Endothelial cell (in vitro differentiated cells): Measurements from ENCODE around the gene TTC33. TPM values are rescaled to one million over a fixed set of nuclear protein-coding genes. Genes with fewer than 3 reads are reported as not detected.

Source experiments
- DNase-seq: peaks from one replicate; pipeline ENCODE4 v3.0.0; 2021; ENCODE audit warnings: low spot score
- H3K27ac Mint-ChIP-seq: one replicate; pipeline ENCODE4 v1.8.0; 2021; ENCODE audit warnings: mixed read lengths, inconsistent platforms; ENCODE audit not compliant: unreplicated experiment
- H3K27me3 Mint-ChIP-seq: one replicate; pipeline ENCODE4 v1.8.0; 2021; ENCODE audit warnings: mild to moderate bottlenecking, moderate library complexity, mixed read lengths, inconsistent platforms; ENCODE audit not compliant: unreplicated experiment
- H3K36me3 Mint-ChIP-seq: one replicate; pipeline ENCODE4 v1.8.0; 2021; ENCODE audit warnings: mild to moderate bottlenecking, low read depth, mixed read lengths, inconsistent platforms; ENCODE audit not compliant: unreplicated experiment
- H3K4me1 Mint-ChIP-seq: one replicate; pipeline ENCODE4 v1.8.0; 2021; ENCODE audit warnings: mild to moderate bottlenecking, mixed read lengths, inconsistent platforms; ENCODE audit not compliant: unreplicated experiment
- H3K4me3 Mint-ChIP-seq: one replicate; pipeline ENCODE4 v1.8.0; 2021; ENCODE audit warnings: mild to moderate bottlenecking, mixed read lengths, inconsistent platforms; ENCODE audit not compliant: unreplicated experiment
- H3K9me3 Mint-ChIP-seq: one replicate; pipeline ENCODE4 v1.8.0; 2021; ENCODE audit warnings: mixed read lengths, inconsistent platforms; ENCODE audit not compliant: unreplicated experiment
- CTCF ChIP-seq: fragments of 200-600 bp; sonication (generic); IDR thresholded peaks from one replicate; pipeline ENCODE4 v1.5.0; 2021; ENCODE audit warnings: antibody characterized with exemption; ENCODE audit not compliant: unreplicated experiment
- total RNA-seq: library from RNA; stranded (reverse); fragmentation: NEBNext Ultra II Directional; extraction: Animal tissue kit (Norgen Biotek cat#: 25700); gene quantifications from one replicate; pipeline ENCODE4 v1.2.1, GENCODE V29; 2021; ENCODE audit not compliant: unreplicated experiment

The TTC33 gene
- total RNA-seq, 1 donor from 2014 or later, result 8.6 TPM

- no peak overlapping the region for H3K4me3 Mint-ChIP-seq
- H3K9me3 Mint-ChIP-seq, result no peaks in the 10 kb centered on the region
- H3K27me3 Mint-ChIP-seq, result no peaks in the 10 kb centered on the region
Observed at GRCh38 chr5:40587376-40587775, 168.4 kb downstream of the TTC33 start.

GRCh38 chr5:40585537-40586267 is 170.1 kb downstream of the TTC33 start:
- no peaks in the 10 kb centered on the region for H3K9me3 Mint-ChIP-seq
- H3K4me1 Mint-ChIP-seq, result no peaks in the 10 kb centered on the region
- no peaks in the 10 kb centered on the region for H3K27me3 Mint-ChIP-seq
- no peak overlapping the region for H3K27ac Mint-ChIP-seq
- TF ChIP-seq CTCF, result no peak
- DNase-seq, result no peak
- no peak overlapping the region for H3K4me3 Mint-ChIP-seq
- no peaks in the 10 kb centered on the region for H3K36me3 Mint-ChIP-seq

More at GRCh38 chr5:40587376-40587775, 168.4 kb downstream of the TTC33 start:
- DNase-seq, result no peak
- Mint-ChIP-seq H3K27ac (no peak overlapping the region), H3K36me3 (no peaks in the 10 kb centered on the region), H3K4me1 (no peaks in the 10 kb centered on the region)
- TF ChIP-seq CTCF, result no peak

- DNase-seq, result no peak
- H3K36me3 Mint-ChIP-seq, result no peaks in the 10 kb centered on the region
- no peaks in the 10 kb centered on the region for H3K27me3 Mint-ChIP-seq
- no peaks in the 10 kb centered on the region for H3K9me3 Mint-ChIP-seq
- no peak overlapping the region for H3K4me3 Mint-ChIP-seq
- TF ChIP-seq CTCF, result no peak
- no peaks in the 10 kb centered on the region for H3K4me1 Mint-ChIP-seq
- H3K27ac Mint-ChIP-seq, result no peak overlapping the region
Observed at GRCh38 chr5:40584054-40584453, 171.7 kb downstream of the TTC33 start.

- H3K9me3 Mint-ChIP-seq, result no peaks in the 10 kb centered on the region
- no peaks in the 10 kb centered on the region for H3K27me3 Mint-ChIP-seq
- no peak for DNase-seq
Observed at GRCh38 chr5:40578501-40579451, 177.0 kb downstream of the TTC33 start.

More at GRCh38 chr5:40578501-40579451, 177.0 kb downstream of the TTC33 start:
- no peak overlapping the region for H3K4me3 Mint-ChIP-seq
- H3K27ac Mint-ChIP-seq, result no peak overlapping the region
- no peaks in the 10 kb centered on the region for H3K36me3 Mint-ChIP-seq
- TF ChIP-seq CTCF, result no peak
- no peaks in the 10 kb centered on the region for H3K4me1 Mint-ChIP-seq
